Neural crest cell (in vitro differentiated cells): ENCODE measurements around the gene ZBTB20. TPM values are rescaled to one million over a fixed set of nuclear protein-coding genes. Genes with fewer than 3 reads are reported as not detected.

ENCODE experiments used
- DNase-seq: peaks from one replicate; pipeline ENCODE4 v3.0.0; 2021; ENCODE audit warnings: low read depth, mixed read lengths, low spot score
- H3K27ac Mint-ChIP-seq: one replicate; pipeline ENCODE4 v1.8.0; 2021; ENCODE audit warnings: mild to moderate bottlenecking, mixed read lengths; ENCODE audit not compliant: unreplicated experiment
- H3K27me3 Mint-ChIP-seq: 2 replicates; pipeline ENCODE4 v1.8.0; 2021; ENCODE audit warnings: low read depth, mild to moderate bottlenecking, mixed read lengths
- H3K36me3 Mint-ChIP-seq: 2 replicates; pipeline ENCODE4 v1.8.0; 2021; ENCODE audit warnings: low read depth, mild to moderate bottlenecking, mixed read lengths
- H3K4me1 Mint-ChIP-seq: 2 replicates; pipeline ENCODE4 v1.8.0; 2021; ENCODE audit warnings: mixed read lengths
- H3K4me3 Mint-ChIP-seq: one replicate; pipeline ENCODE4 v1.8.0; 2021; ENCODE audit warnings: mild to moderate bottlenecking, mixed read lengths
- H3K9me3 Mint-ChIP-seq: 2 replicates; pipeline ENCODE4 v1.8.0; 2021; ENCODE audit warnings: mixed read lengths
- CTCF ChIP-seq: fragments of 200-600 bp; sonication (generic); conservative IDR thresholded peaks from 2 replicates; pipeline ENCODE4 v1.5.0; 2021; ENCODE audit warnings: antibody characterized with exemption, mild to moderate bottlenecking
- total RNA-seq: library from RNA; stranded (reverse); gene quantifications from 2 replicates; pipeline ENCODE4 v1.2.1, GENCODE V29; 2021

The ZBTB20 gene
- total RNA-seq, 1 donor from 2014 or later = 12.4 TPM

- no peak for DNase-seq
- Mint-ChIP-seq H3K4me1 (no peaks in the 10 kb centered on the region), H3K27ac (no peak overlapping the region), H3K27me3 (no peaks in the 10 kb centered on the region), H3K9me3 (peaks cover 8% of the 10 kb centered on the region), H3K36me3 (peaks cover 6% of the 10 kb centered on the region), H3K4me3 (no peak overlapping the region)
- no peak for TF ChIP-seq CTCF
These were observed 14.8 kb upstream of the ZBTB20 start for GRCh38 chr3:115161866-115162265.

- peaks cover 5% of the 10 kb centered on the region for H3K4me1 Mint-ChIP-seq
- no peak for DNase-seq
- no peak for TF ChIP-seq CTCF
- H3K36me3 Mint-ChIP-seq = peaks cover 7% of the 10 kb centered on the region
- H3K27me3 Mint-ChIP-seq = no peaks in the 10 kb centered on the region
- H3K27ac Mint-ChIP-seq = no peak overlapping the region
- peaks cover 8% of the 10 kb centered on the region for H3K9me3 Mint-ChIP-seq
- no peak overlapping the region for H3K4me3 Mint-ChIP-seq
These were observed 14.2 kb upstream of the ZBTB20 start for GRCh38 chr3:115161168-115161834.

- H3K9me3 Mint-ChIP-seq = peaks cover 8% of the 10 kb centered on the region
- H3K36me3 Mint-ChIP-seq = peaks cover 7% of the 10 kb centered on the region
- DNase-seq = no peak
- peaks cover 10% of the 10 kb centered on the region for H3K4me1 Mint-ChIP-seq
- TF ChIP-seq CTCF = no peak
- H3K27me3 Mint-ChIP-seq = no peaks in the 10 kb centered on the region
- no peak overlapping the region for H3K27ac Mint-ChIP-seq
- no peak overlapping the region for H3K4me3 Mint-ChIP-seq
These were observed 13.2 kb upstream of the ZBTB20 start for GRCh38 chr3:115160295-115160694.

- Mint-ChIP-seq H3K27me3 (no peaks in the 10 kb centered on the region), H3K27ac (no peak overlapping the region), H3K36me3 (peaks cover 7% of the 10 kb centered on the region), H3K9me3 (peaks cover 8% of the 10 kb centered on the region), H3K4me3 (no peak overlapping the region), H3K4me1 (peaks cover 19% of the 10 kb centered on the region)
- DNase-seq = no peak
- TF ChIP-seq CTCF = no peak
These were observed 9.1 kb upstream of the ZBTB20 start for GRCh38 chr3:115156046-115156654.

- Mint-ChIP-seq H3K27me3 (no peaks in the 10 kb centered on the region), H3K9me3 (peaks cover 8% of the 10 kb centered on the region), H3K27ac (no peak overlapping the region), H3K36me3 (peaks cover 7% of the 10 kb centered on the region), H3K4me1 (peaks cover 19% of the 10 kb centered on the region), H3K4me3 (no peak overlapping the region)
- TF ChIP-seq CTCF = no peak
- DNase-seq = no peak
These were observed 7.5 kb upstream of the ZBTB20 start for GRCh38 chr3:115154611-115155010.
